ENCODE results near the gene ARHGEF11.
"Not testable (repeated sequence)": the region's sequence is repeated elsewhere in the genome, so short reads cannot be mapped to it uniquely, and the experiment has no call there.

Gene ARHGEF11

DNA sequence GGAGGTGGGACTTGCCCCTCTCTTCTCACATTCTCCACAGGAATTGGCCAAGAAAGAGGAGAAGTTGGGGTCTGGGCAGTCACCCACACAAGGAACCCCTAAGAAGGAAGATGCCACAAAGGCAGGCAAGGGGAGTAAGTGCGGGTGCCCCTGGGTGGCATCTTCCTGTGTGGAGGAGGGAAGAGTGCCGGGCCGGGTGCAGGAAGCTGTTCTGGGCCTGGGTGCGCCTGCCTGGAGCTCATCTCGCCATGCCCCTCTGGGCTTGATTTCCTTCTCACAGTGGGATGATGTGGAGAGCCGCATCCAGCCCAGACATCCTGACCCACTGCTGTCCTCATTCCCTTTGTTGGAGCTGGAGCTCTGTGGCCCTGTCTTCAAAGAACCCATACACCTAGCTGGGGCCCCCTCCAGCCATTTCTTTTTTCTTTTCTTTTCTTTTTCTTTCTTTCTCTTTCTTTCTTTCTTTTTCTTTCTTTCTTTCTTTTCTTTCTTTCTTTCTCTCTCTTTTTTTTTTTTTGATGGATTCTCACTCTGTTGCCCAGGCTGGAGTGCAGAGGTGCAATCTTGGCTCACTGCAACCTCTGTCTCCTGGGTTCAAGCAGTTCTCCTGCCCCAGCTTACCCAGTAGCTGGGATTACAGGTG lies 115.8 kb downstream of the ARHGEF11 start:
- no peak for DNase-seq (ENCODE audit: low read depth)

DNA sequence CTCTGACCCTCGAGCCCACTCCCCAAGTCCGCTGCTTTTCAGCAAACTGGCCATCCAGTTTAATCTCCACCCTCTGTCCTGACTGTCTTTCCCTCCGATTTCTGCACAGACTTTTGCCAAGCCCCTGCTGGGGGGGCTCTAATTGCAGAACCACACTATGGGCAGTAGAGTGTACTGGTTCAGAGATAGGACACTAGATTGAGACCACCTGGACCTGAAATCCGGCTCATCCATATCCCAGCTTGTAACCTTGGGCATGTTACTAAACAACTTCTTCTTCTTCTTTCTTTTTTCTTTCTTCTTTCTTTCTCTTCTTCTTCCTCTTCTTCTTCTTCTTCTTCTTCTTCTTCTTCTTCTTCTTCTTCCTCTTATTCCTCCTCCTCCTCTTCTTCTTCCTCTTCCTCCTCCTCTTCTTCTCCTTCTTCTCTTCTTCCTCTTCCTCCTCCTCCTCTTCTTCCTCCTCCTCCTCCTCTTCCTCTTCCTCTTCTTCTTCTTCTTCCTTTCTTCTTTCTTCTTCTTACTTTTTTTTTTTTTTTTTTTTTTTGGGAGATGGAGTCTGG lies 117.4 kb downstream of the ARHGEF11 start:
- no peak for DNase-seq (ENCODE audit: low read depth)

DNA sequence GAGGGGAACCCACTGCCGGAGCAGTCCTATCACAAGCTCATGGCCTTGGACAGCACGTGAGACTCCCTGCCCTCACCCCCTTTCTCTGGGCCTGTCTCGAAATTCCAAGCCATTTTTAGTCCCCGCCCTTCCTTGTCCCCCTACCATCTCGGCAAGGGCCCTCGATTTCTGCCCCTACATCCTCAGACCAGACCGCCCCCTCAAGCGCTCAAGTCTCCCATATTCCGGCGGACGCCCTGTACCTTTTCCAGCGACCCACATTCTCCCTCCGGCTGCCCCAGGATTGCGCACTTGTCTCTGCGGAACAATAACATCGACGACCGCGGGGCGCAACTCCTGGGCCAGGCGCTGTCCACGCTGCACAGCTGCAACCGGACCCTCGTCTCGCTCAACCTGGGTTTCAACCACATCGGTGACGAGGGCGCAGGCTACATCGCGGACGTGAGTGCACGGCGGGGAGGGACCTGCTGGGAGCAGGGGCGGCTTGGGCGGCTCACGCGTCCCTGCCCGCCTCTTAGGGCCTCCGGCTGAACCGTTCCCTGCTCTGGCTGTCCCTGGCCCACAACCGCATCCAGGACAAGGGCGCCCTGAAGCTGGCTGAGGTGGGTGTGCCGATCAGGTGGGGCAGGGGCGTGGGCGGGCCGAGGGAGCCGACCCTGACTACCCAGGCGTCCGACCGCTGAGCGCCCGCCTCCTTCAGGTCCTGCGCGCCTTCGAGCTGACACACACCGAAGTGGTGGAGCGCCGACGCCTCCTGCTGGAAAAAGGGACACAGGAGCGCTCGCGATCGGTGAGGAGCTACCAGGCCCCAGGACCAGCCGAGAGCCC lies 118.1 kb downstream of the ARHGEF11 start:
- peak; percentile 47 for DNase-seq (ENCODE audit: low read depth)

DNA sequence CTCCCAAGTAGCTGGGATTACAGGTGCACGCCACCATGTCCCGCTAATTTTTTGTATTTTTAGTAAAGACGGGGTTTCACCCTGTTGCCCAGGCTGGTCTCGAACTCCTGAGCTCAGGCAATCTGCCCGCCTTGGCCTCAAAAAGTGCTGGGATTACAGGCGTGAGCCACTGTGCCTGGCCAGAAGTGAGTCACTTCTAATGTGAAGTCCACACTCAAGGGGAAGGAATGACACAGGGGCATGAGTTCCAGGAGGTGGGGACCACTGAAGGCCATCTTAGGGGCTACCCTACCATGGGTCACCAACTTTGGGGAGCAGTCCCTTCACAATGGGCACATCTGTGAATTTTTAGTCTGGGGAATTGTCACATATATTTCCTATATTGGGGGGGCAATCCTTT lies 118.8 kb downstream of the ARHGEF11 start:
- not testable (repeated sequence) for DNase-seq (ENCODE audit: low read depth)

DNA sequence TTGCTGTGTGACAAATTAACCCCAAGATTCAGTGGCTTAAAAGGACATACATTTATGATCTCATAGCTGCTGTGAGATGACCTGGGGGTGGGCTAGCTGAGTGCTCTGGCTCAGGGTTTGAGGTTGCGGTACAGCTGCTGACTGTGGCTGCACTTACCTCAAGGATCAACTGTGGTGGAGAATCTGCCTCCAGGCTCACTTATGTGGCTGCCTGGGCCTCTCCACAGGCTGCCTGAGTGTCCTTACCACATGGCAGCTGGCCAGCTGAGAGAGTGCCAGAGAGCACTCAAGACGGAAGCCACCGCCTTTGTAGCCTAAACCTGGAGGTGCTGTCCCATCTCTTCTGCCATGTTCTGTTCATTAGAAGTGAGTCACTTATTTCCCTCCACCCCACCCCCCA lies 119.4 kb downstream of the ARHGEF11 start:
- DNase-seq (ENCODE audit: low read depth), result peak; percentile 23

DNA sequence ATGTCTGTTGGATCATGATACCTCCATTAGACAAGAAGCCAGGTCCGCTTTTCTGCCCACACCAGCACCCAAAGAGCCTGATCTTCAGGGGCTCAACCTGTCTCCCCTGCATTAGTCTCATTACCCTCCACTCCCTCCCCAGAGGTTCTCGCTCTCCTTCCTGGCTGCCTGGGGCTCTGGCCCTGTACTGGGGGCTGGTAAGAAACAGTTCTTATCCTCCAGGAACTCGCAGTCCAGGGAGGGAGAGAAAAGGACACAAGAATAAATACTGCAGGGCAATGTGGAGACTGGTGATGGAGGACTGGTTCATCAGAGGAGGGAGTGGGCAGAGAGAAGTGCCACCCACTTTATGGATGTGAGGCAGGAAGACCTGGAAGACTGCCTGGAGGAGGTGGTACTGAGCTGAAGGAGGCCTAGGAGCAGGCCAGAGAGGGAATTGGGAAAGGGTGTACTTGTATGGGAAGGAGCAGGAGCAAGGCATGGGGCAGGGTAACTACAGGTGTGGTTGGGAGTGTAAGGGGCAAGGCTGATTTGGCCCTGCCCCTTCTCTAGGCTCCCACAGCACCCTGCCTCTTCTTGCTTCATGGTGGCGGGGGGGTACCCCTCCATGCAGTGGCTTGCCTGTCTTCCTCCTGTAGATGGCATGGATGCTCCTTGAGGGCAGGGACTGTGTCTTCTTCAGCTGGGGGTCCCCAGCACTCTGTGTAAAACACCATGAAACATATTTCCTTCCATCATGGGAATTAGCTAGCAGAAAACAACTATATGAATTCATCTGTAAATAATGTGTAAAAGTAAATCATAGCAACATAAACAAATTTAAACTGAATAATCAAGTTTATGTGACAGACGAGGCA lies 120.2 kb downstream of the ARHGEF11 start:
- DNase-seq (ENCODE audit: low read depth), result no peak

DNA sequence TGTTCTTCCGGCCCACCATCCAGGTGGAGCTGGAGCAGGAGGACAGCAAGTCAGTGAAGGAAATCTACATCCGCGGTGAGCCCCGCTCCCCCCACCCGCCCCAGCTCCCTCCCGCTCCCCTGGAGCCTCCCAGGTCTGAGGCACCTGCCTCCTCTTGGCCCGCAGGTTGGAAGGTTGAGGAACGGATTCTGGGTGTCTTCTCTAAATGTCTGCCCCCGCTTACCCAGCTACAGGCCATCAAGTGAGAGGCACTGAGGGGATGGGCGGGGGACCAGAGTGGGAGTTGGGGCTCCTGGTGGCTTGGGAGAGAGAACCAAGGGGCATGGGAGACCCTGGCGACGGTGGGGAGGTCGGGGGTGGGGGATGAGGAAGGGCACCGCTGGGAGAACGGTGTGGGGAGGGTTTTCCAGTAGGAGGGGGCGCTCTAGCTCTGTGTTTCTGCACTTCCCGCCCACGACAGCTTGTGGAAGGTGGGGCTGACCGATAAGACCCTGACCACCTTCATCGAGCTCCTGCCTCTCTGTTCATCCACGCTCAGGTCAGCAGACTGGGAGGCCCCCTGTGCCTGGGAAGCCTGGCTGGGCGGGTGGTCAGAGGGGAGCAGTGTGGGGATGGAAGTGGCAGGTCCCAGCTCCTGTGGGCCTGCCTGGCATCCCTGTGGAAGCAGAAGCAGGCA lies 120.9 kb downstream of the ARHGEF11 start:
- DNase-seq (ENCODE audit: low read depth), result no peak

DNA sequence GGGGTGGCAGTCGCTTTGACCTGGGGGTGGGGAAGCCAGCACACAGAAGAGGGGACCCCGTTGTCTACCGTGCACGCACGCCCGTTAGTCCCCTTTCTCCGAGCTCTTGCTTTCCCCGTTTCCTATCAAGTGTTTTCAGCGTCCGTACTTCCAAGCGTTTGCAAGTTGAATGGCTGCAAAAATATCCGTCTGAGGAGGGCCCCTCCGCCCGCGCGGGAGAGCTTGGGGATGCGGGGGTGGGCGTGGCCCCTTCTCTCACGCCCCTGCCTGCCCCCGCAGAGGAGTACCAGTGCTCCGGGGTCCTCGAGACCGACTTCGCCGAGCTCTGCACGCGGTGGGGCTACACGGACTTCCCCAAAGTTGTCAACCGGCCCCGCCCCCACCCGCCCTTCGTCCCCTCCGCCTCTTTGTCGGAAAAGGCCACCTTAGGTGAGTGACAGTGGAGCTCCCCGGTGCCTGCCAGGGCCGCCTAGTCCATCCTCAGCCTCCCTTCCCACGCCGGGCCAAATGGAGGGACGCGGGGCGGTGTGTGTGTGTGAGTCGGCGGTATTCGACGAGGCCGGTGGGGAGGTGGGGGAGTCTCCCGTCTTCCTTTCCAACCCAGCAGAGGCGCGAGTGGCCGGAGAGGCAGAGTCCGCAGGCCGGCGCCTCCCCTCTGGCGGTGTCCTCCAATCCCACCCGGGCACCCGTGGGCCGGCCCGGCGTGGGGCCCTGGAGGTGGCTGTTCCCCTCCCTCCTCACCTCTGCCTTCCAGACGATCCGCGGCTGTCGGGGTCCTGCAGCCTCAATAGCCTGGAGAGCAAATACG lies 121.7 kb downstream of the ARHGEF11 start:
- DNase-seq (ENCODE audit: low read depth), result no peak

DNA sequence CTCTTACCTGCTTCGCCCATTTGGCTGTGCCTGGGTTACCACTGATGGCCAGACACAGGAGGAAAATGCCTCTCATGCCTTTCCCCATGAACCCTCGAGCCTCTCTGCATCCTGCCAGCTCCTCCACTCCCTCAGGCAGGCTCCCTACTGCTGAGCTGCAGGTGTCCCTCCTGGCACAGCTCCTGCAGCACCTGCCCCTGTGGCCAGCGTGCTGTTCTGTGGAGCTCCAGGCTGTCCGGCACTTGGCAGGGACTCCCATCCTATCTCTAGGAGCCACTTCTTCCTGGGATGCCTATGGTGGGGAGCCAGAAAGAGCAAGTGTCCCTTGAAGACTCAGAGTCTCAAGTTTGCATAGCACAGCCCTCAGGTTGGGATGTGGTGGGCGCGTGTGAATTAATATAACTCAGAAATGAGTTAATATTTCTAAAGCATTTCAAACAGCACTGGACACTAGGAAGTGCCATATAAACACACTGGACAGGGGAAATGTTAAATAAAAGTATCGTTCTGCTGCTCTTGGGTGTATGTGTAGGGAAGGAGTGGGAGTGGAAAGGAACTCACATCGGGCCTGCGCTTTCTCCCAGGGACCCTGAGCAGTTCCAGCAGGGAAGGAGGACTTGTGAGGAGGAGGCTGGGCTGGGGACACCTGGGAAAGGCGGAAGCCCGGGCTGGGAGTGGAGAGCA lies 122.4 kb downstream of the ARHGEF11 start:
- no peak for DNase-seq (ENCODE audit: low read depth)

DNA sequence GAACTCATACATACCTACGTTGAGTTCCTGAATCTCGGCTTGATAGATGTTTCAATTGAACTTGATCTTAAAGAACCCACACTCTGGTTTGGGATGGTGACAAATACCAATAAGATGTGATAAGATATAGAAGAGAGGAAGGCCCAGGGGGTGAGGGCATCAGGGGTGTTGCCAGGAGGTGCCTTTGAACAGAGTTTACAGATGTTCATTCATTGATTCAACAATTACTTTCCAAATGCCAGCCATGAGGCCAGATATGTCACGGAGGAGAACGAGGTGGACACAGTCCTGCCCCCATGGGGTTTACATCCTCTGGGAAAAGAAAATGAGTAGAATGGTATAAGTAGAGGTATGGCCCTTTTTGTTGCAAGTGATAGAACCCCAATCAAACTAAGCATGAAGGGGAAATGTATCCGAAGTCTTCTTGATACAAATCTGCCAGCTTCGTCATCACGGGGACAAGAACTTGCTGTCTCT lies 124.5 kb downstream of the ARHGEF11 start:
- no peak for DNase-seq (ENCODE audit: low read depth)

DNA sequence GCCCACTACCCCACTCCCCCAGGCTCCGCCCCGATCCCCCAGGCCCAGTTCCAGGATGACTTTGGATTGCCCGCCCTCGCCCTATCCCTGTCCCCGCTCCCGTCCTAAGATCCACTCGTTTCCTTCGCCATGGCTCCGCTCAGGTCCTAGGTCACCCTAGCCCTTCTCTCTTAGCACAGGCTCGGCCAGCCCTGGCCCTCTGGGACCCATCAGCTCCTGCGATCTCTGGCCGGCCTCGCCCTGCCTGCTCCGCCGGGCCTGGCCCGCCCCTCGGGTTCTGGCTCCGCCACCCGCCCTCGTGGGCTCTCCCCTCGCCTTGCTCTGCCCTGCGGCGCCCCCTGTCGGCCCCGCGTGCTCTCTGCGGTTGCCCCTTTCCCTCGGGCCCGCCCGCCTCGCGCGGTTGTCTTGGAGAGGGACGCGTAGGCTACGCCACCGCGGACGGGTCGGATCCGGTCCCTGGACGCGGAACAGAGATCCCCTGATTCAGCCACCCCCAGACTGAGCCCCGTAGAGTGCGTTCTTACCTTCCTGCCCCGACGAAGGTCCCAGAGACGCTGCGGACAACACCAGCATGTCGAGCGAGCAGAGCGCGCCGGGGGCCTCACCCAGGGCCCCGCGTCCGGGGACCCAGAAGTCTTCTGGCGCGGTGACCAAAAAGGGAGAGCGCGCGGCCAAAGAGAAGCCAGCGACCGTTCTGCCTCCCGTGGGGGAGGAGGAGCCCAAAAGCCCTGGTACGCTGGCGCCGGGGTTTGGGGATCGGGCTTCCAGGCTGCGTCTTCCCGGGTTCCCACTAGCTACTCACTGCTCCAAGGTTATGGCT lies 125.1 kb downstream of the ARHGEF11 start, which contains the start of gene LRRC71:
LRRC71 (plus strand) TSS at position 400 of the 820 bp plus-strand sequence; CDS start at position 572, 172 bp downstream.
- peak; percentile 72 for DNase-seq (ENCODE audit: low read depth)

DNA sequence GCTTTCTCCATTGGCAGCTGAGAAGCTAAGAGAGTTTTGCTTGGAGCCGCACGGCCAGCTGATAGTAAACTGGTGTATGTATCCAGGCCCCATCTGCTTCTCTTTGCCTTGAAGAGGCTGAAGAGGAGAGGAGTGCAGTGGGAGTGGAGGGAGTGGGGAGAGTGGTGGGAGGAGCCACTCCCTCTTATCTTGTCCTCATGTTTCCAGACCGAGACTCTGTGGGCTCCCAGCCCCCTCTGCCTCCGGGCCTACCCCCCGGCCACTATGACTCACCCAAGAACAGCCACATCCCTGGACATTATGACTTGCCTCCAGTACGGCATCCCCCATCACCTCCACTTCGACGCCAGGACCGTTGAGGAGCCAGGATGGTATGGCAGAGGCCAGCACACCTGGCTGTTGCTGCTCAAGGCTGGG lies 131.1 kb downstream of the ARHGEF11 start:
- no peak for DNase-seq (ENCODE audit: low read depth)

DNA sequence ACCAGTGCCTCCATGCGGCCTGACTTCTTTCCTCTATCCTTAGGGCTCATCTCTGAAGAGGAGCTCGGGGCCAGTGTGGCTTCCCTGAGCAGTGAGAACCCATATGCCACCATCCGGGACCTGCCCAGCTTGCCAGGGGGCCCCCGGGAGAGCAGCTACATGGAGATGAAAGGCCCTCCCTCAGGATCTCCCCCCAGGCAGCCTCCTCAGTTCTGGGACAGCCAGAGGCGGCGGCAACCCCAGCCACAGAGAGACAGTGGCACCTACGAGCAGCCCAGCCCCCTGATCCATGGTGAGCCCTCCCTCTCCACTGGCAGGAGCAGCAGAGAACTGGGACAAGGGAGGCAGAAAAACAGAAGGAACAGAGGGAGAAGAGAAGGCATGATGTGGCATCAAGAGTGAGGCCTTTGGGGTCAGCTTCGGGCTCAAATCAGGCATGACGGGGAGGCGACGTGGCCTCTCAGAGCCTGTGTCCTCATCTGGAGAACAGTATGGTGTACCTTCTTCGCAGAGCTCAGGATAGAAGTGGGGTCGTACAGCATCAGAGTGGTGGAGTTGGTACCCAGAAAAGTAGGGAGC lies 131.6 kb downstream of the ARHGEF11 start:
- DNase-seq (ENCODE audit: low read depth), result no peak

DNA sequence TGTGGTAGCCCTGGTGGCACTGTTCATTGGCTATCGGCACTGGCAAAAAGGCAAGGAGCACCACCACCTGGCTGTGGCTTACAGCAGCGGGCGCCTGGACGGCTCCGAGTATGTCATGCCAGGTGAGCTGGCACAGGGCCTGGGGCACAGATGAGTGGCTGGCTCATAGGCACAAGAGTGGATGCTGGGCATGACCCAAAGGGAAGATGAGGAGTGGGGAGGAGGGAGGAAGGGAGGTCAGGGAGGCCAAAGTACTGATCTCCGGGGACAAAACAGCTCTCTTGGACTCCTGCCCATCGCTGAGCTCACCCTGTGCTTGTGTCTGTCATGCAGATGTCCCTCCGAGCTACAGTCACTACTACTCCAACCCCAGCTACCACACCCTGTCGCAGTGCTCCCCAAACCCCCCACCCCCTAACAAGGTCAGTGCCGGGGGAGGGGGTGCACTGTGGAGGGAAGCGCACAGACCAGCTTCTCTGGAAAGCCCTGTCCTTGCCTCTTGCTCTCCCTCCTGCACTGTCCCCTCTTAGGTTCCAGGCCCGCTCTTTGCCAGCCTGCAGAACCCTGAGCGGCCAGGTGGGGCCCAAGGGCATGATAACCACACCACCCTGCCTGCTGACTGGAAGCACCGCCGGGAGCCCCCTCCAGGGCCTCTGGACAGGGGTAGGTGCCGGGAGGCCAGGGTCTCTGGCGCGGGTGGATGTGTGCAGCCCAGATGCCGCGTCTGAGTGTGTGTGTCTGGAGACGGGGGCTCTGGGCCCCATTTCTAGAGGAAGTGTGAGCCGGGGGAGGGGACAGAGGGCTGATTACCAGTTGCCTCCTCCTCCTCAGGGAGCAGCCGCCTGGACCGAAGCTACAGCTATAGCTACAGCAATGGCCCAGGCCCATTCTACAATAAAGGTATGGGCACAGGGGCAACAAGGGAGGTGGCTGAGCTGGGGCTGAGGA lies 132.4 kb downstream of the ARHGEF11 start:
- DNase-seq (ENCODE audit: low read depth), result no peak

DNA sequence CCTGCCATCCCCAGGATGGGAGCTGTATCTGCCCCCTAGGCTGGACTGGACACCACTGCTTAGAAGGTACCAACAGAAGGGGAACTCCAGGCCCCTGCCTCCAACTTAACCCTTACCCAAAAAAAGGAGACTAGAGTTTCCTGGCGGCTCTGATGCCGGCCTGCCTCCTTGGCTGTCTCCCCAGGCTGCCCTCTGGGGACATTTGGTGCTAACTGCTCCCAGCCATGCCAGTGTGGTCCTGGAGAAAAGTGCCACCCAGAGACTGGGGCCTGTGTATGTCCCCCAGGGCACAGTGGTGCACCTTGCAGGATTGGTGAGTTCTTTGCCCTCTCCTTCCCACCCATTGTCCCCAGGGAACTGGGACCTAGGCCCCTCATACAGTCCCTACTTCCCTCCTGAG lies 133.2 kb downstream of the ARHGEF11 start:
- DNase-seq (ENCODE audit: low read depth), result no peak

DNA sequence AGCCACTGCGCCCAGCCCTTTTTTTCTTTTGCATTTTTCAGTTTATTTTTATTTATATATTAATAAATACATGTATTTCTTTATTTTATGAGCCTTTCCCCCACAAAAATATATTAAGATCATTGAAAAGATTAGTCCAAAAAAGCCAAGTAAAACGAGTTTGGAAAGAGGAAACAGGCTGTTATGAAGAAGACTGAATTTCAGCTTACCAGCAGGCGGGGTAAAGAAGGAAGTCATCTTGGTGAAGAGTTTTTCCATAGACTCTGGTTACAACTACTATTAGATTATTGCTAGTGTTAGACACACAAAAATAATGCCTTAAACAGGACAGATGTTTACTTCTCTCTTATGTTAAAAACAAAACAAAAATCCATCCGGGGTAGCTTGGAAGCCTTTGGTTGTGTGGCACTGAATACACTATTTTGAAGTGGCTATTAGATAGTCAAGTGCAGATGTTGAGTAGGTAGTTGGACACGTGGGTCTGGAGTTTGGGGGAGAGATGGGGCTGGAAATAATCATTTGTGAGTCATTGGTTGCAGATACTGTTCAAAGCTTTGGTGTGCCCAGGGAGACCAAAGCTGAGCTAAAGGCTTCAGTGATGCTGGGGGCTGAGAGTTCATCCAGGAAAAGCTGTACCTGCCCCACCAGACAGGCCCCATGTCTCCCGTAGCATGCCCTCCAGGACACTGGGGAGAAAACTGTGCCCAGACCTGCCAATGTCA lies 133.8 kb downstream of the ARHGEF11 start:
- no peak for DNase-seq (ENCODE audit: low read depth)

DNA sequence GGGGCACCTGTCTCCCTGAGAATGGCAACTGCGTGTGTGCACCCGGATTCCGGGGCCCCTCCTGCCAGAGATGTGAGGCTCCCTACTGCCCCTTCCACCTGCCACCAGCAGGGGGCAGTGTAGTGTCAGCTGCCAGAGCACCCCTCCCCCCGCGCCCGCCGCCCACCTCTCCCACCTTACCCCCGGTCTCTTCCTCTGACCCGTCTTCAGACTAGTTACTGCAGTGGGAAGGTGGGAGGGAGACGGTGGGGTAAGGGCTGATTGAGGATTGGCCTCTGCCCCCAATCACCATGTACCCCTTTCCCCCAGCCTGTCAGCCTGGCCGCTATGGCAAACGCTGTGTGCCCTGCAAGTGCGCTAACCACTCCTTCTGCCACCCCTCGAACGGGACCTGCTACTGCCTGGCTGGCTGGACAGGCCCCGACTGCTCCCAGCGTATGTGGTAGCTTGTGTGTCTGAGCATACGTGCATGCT lies 135.2 kb downstream of the ARHGEF11 start:
- no peak for DNase-seq (ENCODE audit: low read depth)
